Bronchial epithelial cell (primary cell): ENCODE measurements around the gene PSME3. TPM values are rescaled to one million over a fixed set of nuclear protein-coding genes. Genes with fewer than 3 reads are reported as not detected.
"Not testable (repeated sequence)": the region's sequence is repeated elsewhere in the genome, so short reads cannot be mapped to it uniquely, and the experiment has no call there.

Experiments
- DNase-seq: peaks from one replicate; pipeline ENCODE4 v3.0.0-alpha.2; 2010; ENCODE audit warnings: low read depth
- FAIRE-seq: peaks from 2 replicates; lab custom pipeline; 2011; peaks lifted over from hg19 to GRCh38; lab: Jason Lieb, UNC
- H3K27me3 ChIP-seq: 2 replicates; pipeline ENCODE4 v1.5.1; 2011; ENCODE audit warnings: low read length; ENCODE audit not compliant: control insufficient read depth, insufficient read depth
- H3K36me3 ChIP-seq: 2 replicates; pipeline ENCODE4 v1.5.1; 2011; ENCODE audit warnings: low read length; ENCODE audit not compliant: control insufficient read depth, insufficient read depth
- H3K4me3 ChIP-seq: 2 replicates; pipeline ENCODE4 v1.5.1; 2011; ENCODE audit warnings: mild to moderate bottlenecking, low read depth, low read length, control low read depth
- total RNA-seq: library from RNA; depleted of rRNA; stranded (reverse); fragments of >200 nt; gene quantifications from 2 replicates; pipeline ENCODE4 v1.2.1, GENCODE V29; 2014
- TF ChIP-seq, protein P1 (sequence below): IDR thresholded peaks from 2 replicates; pipeline ENCODE4 v1.5.1; 2011; ENCODE audit warnings: mild to moderate bottlenecking, moderate library complexity, low read length, control low read depth, inconsistent platforms; ENCODE audit not compliant: insufficient read depth, severe bottlenecking

PSME3 gene
- total RNA-seq, 1 donor from 2014 or later: 57.7 TPM

DNA sequence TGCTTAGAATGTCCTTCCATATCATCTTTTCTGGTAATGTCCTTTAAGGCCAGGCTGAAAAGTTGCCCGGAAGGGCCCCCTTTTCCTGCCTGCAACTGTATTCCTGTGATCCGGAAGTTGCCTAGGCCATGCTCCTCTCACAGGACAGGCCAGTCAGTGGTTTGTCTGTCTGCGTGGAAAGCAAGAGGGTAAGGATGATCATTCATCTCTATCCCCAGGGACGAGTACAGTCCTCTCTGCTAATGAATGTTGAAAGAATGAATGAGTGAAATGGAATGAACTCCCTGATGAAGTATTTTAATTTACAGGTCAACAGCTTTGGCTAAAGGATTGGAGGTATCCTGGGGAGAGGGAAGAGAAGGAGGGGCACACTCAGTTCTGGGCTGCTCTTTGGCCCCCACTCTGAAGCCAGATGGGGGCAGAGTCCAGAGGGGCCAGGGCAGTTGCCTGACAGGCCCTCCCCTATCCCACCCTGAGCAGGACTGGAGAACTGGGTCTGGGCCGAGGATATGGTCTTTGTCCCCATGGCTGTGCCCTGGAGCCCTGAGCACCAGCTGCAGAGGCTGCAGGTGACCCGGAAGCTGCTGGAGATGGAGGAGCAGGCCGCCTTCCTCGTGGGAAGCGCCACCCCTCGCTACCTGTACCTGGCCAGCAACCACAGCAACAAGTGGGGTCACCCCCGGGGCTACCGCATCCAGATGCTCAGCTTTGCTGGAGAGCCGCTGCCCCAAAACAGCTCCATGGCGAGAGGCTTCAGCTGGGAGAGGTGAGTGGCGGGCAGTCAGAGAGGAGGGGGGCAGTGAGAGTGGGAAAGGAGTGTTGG lies 21.0 kb downstream of the PSME3 start:
- H3K36me3 ChIP-seq: no peaks in the 10 kb centered on the region
- H3K27me3 ChIP-seq: no peaks in the 10 kb centered on the region
- TF ChIP-seq, protein P1, sequence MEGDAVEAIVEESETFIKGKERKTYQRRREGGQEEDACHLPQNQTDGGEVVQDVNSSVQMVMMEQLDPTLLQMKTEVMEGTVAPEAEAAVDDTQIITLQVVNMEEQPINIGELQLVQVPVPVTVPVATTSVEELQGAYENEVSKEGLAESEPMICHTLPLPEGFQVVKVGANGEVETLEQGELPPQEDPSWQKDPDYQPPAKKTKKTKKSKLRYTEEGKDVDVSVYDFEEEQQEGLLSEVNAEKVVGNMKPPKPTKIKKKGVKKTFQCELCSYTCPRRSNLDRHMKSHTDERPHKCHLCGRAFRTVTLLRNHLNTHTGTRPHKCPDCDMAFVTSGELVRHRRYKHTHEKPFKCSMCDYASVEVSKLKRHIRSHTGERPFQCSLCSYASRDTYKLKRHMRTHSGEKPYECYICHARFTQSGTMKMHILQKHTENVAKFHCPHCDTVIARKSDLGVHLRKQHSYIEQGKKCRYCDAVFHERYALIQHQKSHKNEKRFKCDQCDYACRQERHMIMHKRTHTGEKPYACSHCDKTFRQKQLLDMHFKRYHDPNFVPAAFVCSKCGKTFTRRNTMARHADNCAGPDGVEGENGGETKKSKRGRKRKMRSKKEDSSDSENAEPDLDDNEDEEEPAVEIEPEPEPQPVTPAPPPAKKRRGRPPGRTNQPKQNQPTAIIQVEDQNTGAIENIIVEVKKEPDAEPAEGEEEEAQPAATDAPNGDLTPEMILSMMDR: no peak
- no peak for FAIRE-seq
- no peak for DNase-seq
- no peak overlapping the region for H3K4me3 ChIP-seq

DNA sequence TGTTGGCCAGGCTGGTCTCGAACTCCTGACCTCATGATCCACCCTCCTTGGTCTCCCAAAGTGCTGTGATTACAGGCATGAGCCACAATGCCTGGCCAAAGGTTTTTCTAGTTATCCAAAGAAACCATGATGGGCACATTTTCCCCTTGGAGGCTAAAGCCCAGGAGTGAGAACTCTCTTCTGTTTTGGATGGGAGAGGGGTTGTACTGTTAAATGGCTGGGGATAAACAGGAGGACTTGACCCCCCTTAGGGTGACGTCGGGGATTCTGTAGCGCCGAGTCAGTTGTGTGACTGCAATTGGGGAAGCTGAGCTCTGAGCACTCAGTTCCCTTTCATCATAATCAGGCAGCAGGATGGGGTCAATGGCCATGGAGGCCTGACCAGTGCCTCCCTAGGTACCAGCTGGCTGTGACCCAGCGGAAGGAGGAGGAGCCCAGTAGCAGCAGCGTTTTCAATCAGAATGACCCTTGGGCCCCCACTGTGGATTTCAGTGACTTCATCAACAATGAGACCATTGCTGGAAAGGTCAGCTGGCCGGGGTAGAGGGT lies 21.9 kb downstream of the PSME3 start:
- no peak for FAIRE-seq
- no peaks in the 10 kb centered on the region for H3K27me3 ChIP-seq
- TF ChIP-seq, protein P1: no peak
- H3K36me3 ChIP-seq: no peaks in the 10 kb centered on the region
- no peak overlapping the region for H3K4me3 ChIP-seq
- no peak for DNase-seq

DNA sequence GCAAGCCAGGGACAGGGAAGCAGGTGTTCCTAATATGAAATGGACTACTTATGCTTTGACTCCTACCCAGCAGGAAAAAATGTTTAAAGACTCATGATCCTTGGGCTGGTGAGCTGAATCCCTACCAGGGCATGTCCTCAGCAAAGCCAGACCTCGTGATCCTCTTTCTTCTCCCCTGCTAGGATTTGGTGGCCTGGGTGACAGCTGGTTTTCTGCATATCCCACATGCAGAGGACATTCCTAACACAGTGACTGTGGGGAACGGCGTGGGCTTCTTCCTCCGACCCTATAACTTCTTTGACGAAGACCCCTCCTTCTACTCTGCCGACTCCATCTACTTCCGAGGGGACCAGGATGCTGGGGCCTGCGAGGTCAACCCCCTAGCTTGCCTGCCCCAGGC lies 22.9 kb downstream of the PSME3 start:
- H3K27me3 ChIP-seq, DNase-seq, H3K4me3 ChIP-seq, H3K36me3 ChIP-seq, FAIRE-seq: not testable (repeated sequence)

DNA sequence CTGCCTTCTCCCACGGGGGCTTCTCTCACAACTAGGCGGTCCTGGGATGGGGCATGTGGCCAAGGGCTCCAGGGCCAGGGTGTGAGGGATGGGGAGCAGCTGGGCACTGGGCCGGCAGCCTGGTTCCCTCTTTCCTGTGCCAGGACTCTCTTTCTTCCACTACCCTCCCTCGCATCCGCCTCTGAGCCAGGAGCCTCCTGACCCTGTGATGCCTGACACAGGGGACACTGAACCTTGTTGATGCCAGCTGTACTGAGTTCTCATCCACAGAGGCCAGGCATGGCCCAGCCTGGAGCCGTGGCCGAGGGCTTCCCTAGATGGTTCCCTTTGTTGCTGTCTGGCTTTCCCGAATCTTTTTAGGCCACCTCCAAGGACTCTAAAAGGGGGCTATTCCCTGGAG lies 23.3 kb downstream of the PSME3 start:
- H3K36me3 ChIP-seq, FAIRE-seq, H3K4me3 ChIP-seq, DNase-seq, H3K27me3 ChIP-seq: not testable (repeated sequence)

DNA sequence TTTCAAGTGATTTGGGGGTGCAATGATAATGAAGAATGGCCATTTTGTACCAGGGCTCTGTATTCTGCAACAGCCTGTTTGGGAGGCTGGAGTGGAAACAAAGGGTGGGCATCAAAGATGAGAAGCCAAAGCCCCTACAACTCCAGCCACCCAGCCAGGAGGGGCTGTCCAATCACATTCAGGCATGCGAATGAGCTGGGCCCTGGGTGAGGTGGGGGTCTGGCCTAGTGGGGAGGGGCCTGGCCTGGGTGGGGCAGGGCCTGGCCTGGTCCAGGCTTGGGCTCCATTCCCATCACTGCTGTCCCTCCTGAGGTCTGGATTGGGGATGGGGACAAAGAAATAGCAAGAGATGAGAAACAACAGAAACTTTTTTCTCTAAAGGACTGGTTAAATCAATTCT lies 24.2 kb downstream of the PSME3 start:
- TF ChIP-seq, protein P1: no peak
- DNase-seq (no peak), FAIRE-seq (no peak)
- no peaks in the 10 kb centered on the region for H3K27me3 ChIP-seq
- no peak overlapping the region for H3K4me3 ChIP-seq
- H3K36me3 ChIP-seq: no peaks in the 10 kb centered on the region

DNA sequence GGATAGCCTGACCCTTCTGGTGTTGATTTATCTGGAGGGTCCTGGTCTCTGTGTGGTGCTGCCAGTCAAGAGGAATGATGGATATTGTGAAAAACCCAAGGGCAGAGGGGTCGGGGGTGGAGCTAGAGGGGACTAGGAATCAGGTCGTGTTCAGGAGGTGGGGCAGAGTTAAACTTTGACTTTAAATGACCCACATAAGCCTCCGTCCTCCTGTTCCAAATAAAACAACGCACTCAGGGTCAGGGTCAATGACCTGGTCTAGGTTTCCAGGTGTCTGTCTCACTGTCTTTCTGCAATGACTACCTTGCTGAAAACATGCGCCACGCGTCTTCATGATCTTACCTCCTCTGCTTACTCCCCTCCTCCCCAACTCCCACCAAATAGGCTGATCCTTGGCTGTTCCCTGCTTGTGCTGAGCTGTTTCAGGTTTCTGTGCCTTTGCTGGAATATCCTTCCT lies 32.5 kb downstream of the PSME3 start:
- DNase-seq: no peak
- TF ChIP-seq, protein P1: no peak
- Histone ChIP-seq H3K36me3 (no peaks in the 10 kb centered on the region), H3K4me3 (no peak overlapping the region), H3K27me3 (no peaks in the 10 kb centered on the region)
- no peak for FAIRE-seq
